KMS-11 (cell line): ENCODE measurements around the gene GSTM2.

Experiments
- H2AFZ ChIP-seq: fragments of 200-600 bp; sonication (generic); 2 replicates; pipeline ENCODE4 v1.6.1; 2016; ENCODE audit warnings: antibody characterized with exemption, mixed run types, low read depth
- H3K27ac ChIP-seq: fragments of 200-600 bp; sonication (generic); 2 replicates; pipeline ENCODE4 v1.6.1; 2016; ENCODE audit warnings: mild to moderate bottlenecking, mixed run types
- H3K27me3 ChIP-seq: fragments of 200-600 bp; sonication (generic); 2 replicates; pipeline ENCODE4 v1.6.1; 2017; ENCODE audit warnings: mild to moderate bottlenecking, low read depth, mixed run types, moderate library complexity; ENCODE audit not compliant: insufficient read depth
- H3K36me3 ChIP-seq: fragments of 200-600 bp; sonication (generic); 2 replicates; pipeline ENCODE4 v1.6.1; 2017; ENCODE audit warnings: mild to moderate bottlenecking, mixed run types; ENCODE audit not compliant: insufficient read depth
- H3K4me1 ChIP-seq: fragments of 200-600 bp; sonication (generic); 2 replicates; pipeline ENCODE4 v1.6.1; 2016; ENCODE audit warnings: mild to moderate bottlenecking, low read depth, mixed run types; ENCODE audit not compliant: poor library complexity, severe bottlenecking
- H3K4me2 ChIP-seq: fragments of 200-600 bp; sonication (generic); 2 replicates; pipeline ENCODE4 v1.7.0; 2016; ENCODE audit warnings: mild to moderate bottlenecking, mixed run types
- H3K4me3 ChIP-seq: fragments of 200-600 bp; sonication (generic); IDR thresholded peaks from 2 replicates; pipeline ENCODE4 v1.6.1; 2017; ENCODE audit warnings: low read depth, low read length, mixed read lengths; ENCODE audit not compliant: insufficient read depth
- H3K79me2 ChIP-seq: fragments of 200-600 bp; sonication (generic); 2 replicates; pipeline ENCODE4 v1.6.1; 2016; ENCODE audit warnings: low read depth, mixed run types; ENCODE audit not compliant: insufficient read depth
- H3K9ac ChIP-seq: fragments of 200-600 bp; sonication (generic); 2 replicates; pipeline ENCODE4 v1.6.1; 2016; ENCODE audit warnings: mild to moderate bottlenecking, mixed run types
- H4K20me1 ChIP-seq: fragments of 200-600 bp; sonication (generic); 2 replicates; pipeline ENCODE4 v1.6.1; 2016; ENCODE audit warnings: mild to moderate bottlenecking, mixed run types; ENCODE audit not compliant: insufficient read depth
- CTCF ChIP-seq: fragments of 200-600 bp; sonication (generic); conservative IDR thresholded peaks from 2 replicates; pipeline ENCODE4 v1.6.1; 2017; ENCODE audit warnings: low read depth, mild to moderate bottlenecking, antibody characterized with exemption, low read length, moderate library complexity, mixed read lengths

The GSTM2 gene

GRCh38 chr1:109626682-109627408, 41.0 kb upstream of the GSTM2 start:
- no peak overlapping the region for H2AFZ ChIP-seq
- peaks cover 26% of the 10 kb centered on the region; the same call in 1 of the 2 replicates for H3K36me3 ChIP-seq
- H3K4me3 ChIP-seq: no peak overlapping the region
- peaks cover 30% of the 10 kb centered on the region for H3K79me2 ChIP-seq
- peaks cover 4% of the 10 kb centered on the region for H3K4me1 ChIP-seq
- no peak for TF ChIP-seq CTCF
- no peak overlapping the region for H3K27ac ChIP-seq
- no peaks in the 10 kb centered on the region for H4K20me1 ChIP-seq
- no peak overlapping the region for H3K4me2 ChIP-seq
- no peaks in the 10 kb centered on the region for H3K27me3 ChIP-seq
- no peak overlapping the region for H3K9ac ChIP-seq

- peaks cover 26% of the 10 kb centered on the region; the same call in 1 of the 2 replicates for H3K36me3 ChIP-seq
Observed at GRCh38 chr1:109627692-109628399, 40.0 kb upstream of the GSTM2 start.

GRCh38 chr1:109628540-109629321, 39.1 kb upstream of the GSTM2 start:
- peaks cover 11% of the 10 kb centered on the region; the same call in 1 of the 2 replicates for H3K79me2 ChIP-seq
- no peak overlapping the region for H2AFZ ChIP-seq
- H3K27ac ChIP-seq: no peak overlapping the region
- no peaks in the 10 kb centered on the region for H3K27me3 ChIP-seq
- H3K4me3 ChIP-seq: no peak overlapping the region
- no peaks in the 10 kb centered on the region for H4K20me1 ChIP-seq
- H3K36me3 ChIP-seq: peaks cover 26% of the 10 kb centered on the region; the same call in 1 of the 2 replicates
- H3K4me1 ChIP-seq: no peaks in the 10 kb centered on the region
- TF ChIP-seq CTCF: no peak
- no peak overlapping the region for H3K9ac ChIP-seq
- no peak overlapping the region for H3K4me2 ChIP-seq

More at GRCh38 chr1:109627692-109628399, 40.0 kb upstream of the GSTM2 start:
- Histone ChIP-seq H3K27ac (no peak overlapping the region), H4K20me1 (no peaks in the 10 kb centered on the region), H3K79me2 (peaks cover 20% of the 10 kb centered on the region; the same call in 1 of the 2 replicates), H3K4me2 (no peak overlapping the region), H2AFZ (no peak overlapping the region), H3K4me3 (no peak overlapping the region), H3K27me3 (no peaks in the 10 kb centered on the region), H3K4me1 (no peaks in the 10 kb centered on the region), H3K9ac (no peak overlapping the region)
- TF ChIP-seq CTCF: no peak

GRCh38 chr1:109629372-109630030, 38.4 kb upstream of the GSTM2 start:
- no peak for TF ChIP-seq CTCF
- no peak overlapping the region for H3K4me3 ChIP-seq
- H3K36me3 ChIP-seq: peaks cover 26% of the 10 kb centered on the region; the same call in 1 of the 2 replicates
- H3K27me3 ChIP-seq: no peaks in the 10 kb centered on the region
- H2AFZ ChIP-seq: no peak overlapping the region
- no peak overlapping the region for H3K4me2 ChIP-seq
- H4K20me1 ChIP-seq: no peaks in the 10 kb centered on the region
- H3K79me2 ChIP-seq: peaks cover 3% of the 10 kb centered on the region; the same call in 1 of the 2 replicates
- peaks cover 5% of the 10 kb centered on the region for H3K4me1 ChIP-seq
- no peak overlapping the region for H3K27ac ChIP-seq
- H3K9ac ChIP-seq: no peak overlapping the region
